Colonic mucosa (tissue), 4 donors: ENCODE data around the gene MEST. TPM values are rescaled to one million over a fixed set of nuclear protein-coding genes. Genes with fewer than 3 reads are reported as not detected.

Source experiments
- DNase-seq: peaks from one replicate; pipeline ENCODE4 v3.0.0-alpha.2; 2020
- H3K27ac ChIP-seq: fragments of 200-600 bp; one replicate; pipeline ENCODE4 v1.8.0; 2021
- H3K27me3 ChIP-seq: fragments of 200-600 bp; one replicate; pipeline ENCODE4 v1.8.0; 2021
- H3K36me3 ChIP-seq: fragments of 200-600 bp; one replicate; pipeline ENCODE4 v1.8.0; 2021
- H3K4me1 ChIP-seq: fragments of 200-600 bp; one replicate; pipeline ENCODE4 v1.8.0; 2021; ENCODE audit warnings: mild to moderate bottlenecking
- H3K4me3 ChIP-seq: fragments of 200-600 bp; one replicate; pipeline ENCODE4 v1.8.0; 2021
- H3K9ac ChIP-seq, 2 donors: one replicate each; pipeline ENCODE4 v1.7.0; 2013; ENCODE audit warnings: control low read depth in 2 of 2, low read depth in 2 of 2, low read length in 2 of 2
- H3K9me3 ChIP-seq: fragments of 200-600 bp; one replicate; pipeline ENCODE4 v1.8.0; 2021
- CTCF ChIP-seq: fragments of 200-600 bp; IDR thresholded peaks from one replicate; pipeline ENCODE4 v1.8.0; 2022; ENCODE audit warnings: antibody characterized with exemption, mild to moderate bottlenecking
- intact Hi-C: fragments of 100-400 bp; cut with DNase I; formaldehyde crosslinking; loops from one replicate; pipeline ENCODE4 v1.14.1; 2022
- total RNA-seq, 2 donors: library from RNA; stranded (reverse); fragmentation: NEBNext Ultra II Directional in 1 of 2; extraction: Animal tissue kit (Norgen Biotek cat#: 25700) in 1 of 2; gene quantifications; one replicate each; pipeline ENCODE4 v1.2.1, GENCODE V29; 2021
- donor health status: healthy.
- donor health status: DM: no; HTN: no; CAD: no.
- donor health status: DM: no; HTN: no; CAD: no.

Gene MEST
- total RNA-seq, 2 donors from 2014 or later = 28.2 to 48.6 TPM

- Histone ChIP-seq H3K4me3 (no peak overlapping the region), H3K27ac (no peak overlapping the region), H3K36me3 (no peaks in the 10 kb centered on the region), H3K27me3 (no peaks in the 10 kb centered on the region), H3K9me3 (no peaks in the 10 kb centered on the region), H3K4me1 (peaks cover 6% of the 10 kb centered on the region), H3K9ac (no peak overlapping the region)
- TF ChIP-seq CTCF = no peak
- intact Hi-C loops = no loop called here
- DNase-seq = no peak
Measured at GRCh38 chr7:130468612-130469011, 23.3 kb upstream of the MEST start.

GRCh38 chr7:130471974-130472373 lies 19.9 kb upstream of the MEST start:
- no peak overlapping the region for H3K4me3 ChIP-seq
- no peaks in the 10 kb centered on the region for H3K9me3 ChIP-seq
- no peaks in the 10 kb centered on the region for H3K36me3 ChIP-seq
- no peaks in the 10 kb centered on the region for H3K27me3 ChIP-seq
- intact Hi-C loops = no loop called here
- no peak for TF ChIP-seq CTCF
- H3K4me1 ChIP-seq = no peaks in the 10 kb centered on the region
- DNase-seq = no peak
- no peak overlapping the region for H3K27ac ChIP-seq
- no peak overlapping the region for H3K9ac ChIP-seq

GRCh38 chr7:130473289-130473688 lies 18.6 kb upstream of the MEST start:
- H3K4me3 ChIP-seq = no peak overlapping the region
- DNase-seq = no peak
- H3K27me3 ChIP-seq = no peaks in the 10 kb centered on the region
- H3K9me3 ChIP-seq = no peaks in the 10 kb centered on the region
- H3K36me3 ChIP-seq = no peaks in the 10 kb centered on the region
- H3K27ac ChIP-seq = no peak overlapping the region
- intact Hi-C loops = no loop called here
- no peak for TF ChIP-seq CTCF
- H3K4me1 ChIP-seq = no peaks in the 10 kb centered on the region
- no peak overlapping the region for H3K9ac ChIP-seq

GRCh38 chr7:130473876-130474275 lies 18.0 kb upstream of the MEST start:
- H3K27ac ChIP-seq = no peak overlapping the region
- no peaks in the 10 kb centered on the region for H3K9me3 ChIP-seq
- no peaks in the 10 kb centered on the region for H3K27me3 ChIP-seq
- intact Hi-C loops = no loop called here
- DNase-seq = no peak
- no peak for TF ChIP-seq CTCF
- no peaks in the 10 kb centered on the region for H3K36me3 ChIP-seq
- no peak overlapping the region for H3K4me3 ChIP-seq
- no peaks in the 10 kb centered on the region for H3K4me1 ChIP-seq
- H3K9ac ChIP-seq = no peak overlapping the region

GRCh38 chr7:130475776-130476175 lies 16.1 kb upstream of the MEST start:
- H3K9ac ChIP-seq = no peak overlapping the region
- no peaks in the 10 kb centered on the region for H3K27me3 ChIP-seq
- H3K4me1 ChIP-seq = no peaks in the 10 kb centered on the region
- H3K4me3 ChIP-seq = no peak overlapping the region
- H3K27ac ChIP-seq = no peak overlapping the region
- intact Hi-C loops = no loop called here
- H3K36me3 ChIP-seq = no peaks in the 10 kb centered on the region
- H3K9me3 ChIP-seq = no peaks in the 10 kb centered on the region
- no peak for TF ChIP-seq CTCF
- DNase-seq = no peak
